Measurements from ENCODE around the gene SLC22A23. TPM values are rescaled to one million over a fixed set of nuclear protein-coding genes. Genes with fewer than 3 reads are reported as not detected.
A peak's percentile ranks its signal among the peaks of the same experiment; 100 is the strongest.
"Not testable (repeated sequence)": the region's sequence is repeated elsewhere in the genome, so short reads cannot be mapped to it uniquely, and the experiment has no call there.

SLC22A23 gene
- total RNA-seq, 4 donors from 2014 or later: 7.6 to 13.1 (median 9.5) TPM

DNA sequence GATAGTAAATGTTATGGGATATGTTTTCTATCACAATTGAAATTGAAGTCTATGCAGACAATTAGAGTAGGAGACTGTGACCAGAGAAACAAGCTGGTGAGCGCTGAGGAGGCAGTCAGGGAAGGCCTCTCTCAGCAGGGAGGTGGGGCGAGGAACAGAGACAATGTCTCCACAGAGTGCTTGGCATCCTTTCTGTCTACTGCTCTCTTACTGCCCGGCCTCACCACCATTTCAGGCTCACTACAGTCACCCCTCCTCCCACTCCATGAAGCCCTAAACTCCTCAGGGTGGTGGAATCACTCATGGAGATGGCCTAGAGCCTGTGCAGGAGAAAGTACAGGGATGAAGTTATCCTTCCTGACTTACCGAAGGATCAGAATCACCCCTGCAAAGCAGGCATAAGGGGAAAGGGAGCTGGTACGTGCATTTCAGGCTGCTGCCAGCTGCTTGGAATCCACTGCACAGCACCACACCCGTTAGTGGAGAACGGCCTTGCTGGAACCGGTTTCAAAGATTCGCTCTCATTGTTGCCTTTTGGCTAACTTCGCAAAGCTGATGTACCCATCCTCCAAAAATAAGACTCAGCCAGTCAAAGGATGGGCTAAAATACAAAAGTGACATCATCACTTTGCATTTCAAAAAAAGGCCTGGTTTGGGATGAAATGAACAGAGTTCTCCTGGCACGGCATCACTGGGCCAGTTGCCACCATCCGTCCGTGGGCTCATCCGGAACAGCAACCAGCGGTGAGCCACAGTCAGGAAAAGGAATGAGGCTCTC lies 67.3 kb downstream of the SLC22A23 start:
- peaks cover 0 to 34% (median 18%) of the 10 kb centered on the region in 4 donors for H3K4me1 ChIP-seq
- H3K9me3 ChIP-seq: no peaks in the 10 kb centered on the region
- WGBS: 75% methylated on average over 15 of the region's 15 CpGs
- no peak overlapping the region for H3K4me3 ChIP-seq
- TF ChIP-seq POLR2AphosphoS5 (IDR thresholded peaks at IDR 0.05): peak in 1 of 2 donors; percentile 6
- TF ChIP-seq, protein P1, sequence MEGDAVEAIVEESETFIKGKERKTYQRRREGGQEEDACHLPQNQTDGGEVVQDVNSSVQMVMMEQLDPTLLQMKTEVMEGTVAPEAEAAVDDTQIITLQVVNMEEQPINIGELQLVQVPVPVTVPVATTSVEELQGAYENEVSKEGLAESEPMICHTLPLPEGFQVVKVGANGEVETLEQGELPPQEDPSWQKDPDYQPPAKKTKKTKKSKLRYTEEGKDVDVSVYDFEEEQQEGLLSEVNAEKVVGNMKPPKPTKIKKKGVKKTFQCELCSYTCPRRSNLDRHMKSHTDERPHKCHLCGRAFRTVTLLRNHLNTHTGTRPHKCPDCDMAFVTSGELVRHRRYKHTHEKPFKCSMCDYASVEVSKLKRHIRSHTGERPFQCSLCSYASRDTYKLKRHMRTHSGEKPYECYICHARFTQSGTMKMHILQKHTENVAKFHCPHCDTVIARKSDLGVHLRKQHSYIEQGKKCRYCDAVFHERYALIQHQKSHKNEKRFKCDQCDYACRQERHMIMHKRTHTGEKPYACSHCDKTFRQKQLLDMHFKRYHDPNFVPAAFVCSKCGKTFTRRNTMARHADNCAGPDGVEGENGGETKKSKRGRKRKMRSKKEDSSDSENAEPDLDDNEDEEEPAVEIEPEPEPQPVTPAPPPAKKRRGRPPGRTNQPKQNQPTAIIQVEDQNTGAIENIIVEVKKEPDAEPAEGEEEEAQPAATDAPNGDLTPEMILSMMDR (IDR thresholded peaks at IDR 0.05): no peak
- intact Hi-C loops (cut with DNase I): no loop called here
- peak overlapping the region; percentile 25 to 60 (median 47) for H3K27ac ChIP-seq (replicated peaks in 1 of 4)
- H3K36me3 ChIP-seq: no peaks in the 10 kb centered on the region
- DNase-seq (ENCODE audit: extremely low spot score): no peak
- no peaks in the 10 kb centered on the region for H3K27me3 ChIP-seq

DNA sequence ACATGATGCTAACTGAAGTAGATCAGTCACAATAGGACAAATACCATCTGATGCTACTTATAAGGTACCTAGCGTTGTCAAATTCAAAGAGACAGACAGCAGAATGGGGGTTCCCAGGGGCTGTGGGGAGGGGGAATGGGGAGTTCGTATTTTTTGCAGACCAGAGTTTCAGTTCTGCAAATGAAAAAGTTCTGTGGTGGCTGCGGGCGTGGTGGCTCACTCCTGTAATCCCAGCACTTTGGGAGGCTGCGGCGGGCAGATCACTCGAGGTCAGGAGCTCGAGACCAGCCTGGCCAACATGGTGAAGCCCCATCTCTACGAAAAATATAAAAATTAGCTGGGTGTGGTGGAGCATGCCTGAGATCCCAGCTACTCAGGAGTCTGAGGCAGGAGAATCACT lies 68.1 kb downstream of the SLC22A23 start:
- 93% methylated on average over 9 of the region's 9 CpGs for WGBS
- Histone ChIP-seq H3K4me1 (peaks cover 0 to 40% (median 25%) of the 10 kb centered on the region in 4 donors), H3K9me3 (no peaks in the 10 kb centered on the region), H3K36me3 (no peaks in the 10 kb centered on the region), H3K4me3 (no peak overlapping the region), H3K27me3 (no peaks in the 10 kb centered on the region), H3K27ac (replicated peaks in 1 of 4) (no peak overlapping the region)
- no peak for DNase-seq (ENCODE audit: extremely low spot score)
- intact Hi-C loops (cut with DNase I): no loop called here
- TF ChIP-seq, protein P1 (IDR thresholded peaks at IDR 0.05): no peak
- no peak for TF ChIP-seq EP300 (IDR thresholded peaks at IDR 0.05)
- no peak for TF ChIP-seq POLR2A (IDR thresholded peaks at IDR 0.05; ENCODE audit: low read depth)
- TF ChIP-seq POLR2AphosphoS5 (IDR thresholded peaks at IDR 0.05): no peak

DNA sequence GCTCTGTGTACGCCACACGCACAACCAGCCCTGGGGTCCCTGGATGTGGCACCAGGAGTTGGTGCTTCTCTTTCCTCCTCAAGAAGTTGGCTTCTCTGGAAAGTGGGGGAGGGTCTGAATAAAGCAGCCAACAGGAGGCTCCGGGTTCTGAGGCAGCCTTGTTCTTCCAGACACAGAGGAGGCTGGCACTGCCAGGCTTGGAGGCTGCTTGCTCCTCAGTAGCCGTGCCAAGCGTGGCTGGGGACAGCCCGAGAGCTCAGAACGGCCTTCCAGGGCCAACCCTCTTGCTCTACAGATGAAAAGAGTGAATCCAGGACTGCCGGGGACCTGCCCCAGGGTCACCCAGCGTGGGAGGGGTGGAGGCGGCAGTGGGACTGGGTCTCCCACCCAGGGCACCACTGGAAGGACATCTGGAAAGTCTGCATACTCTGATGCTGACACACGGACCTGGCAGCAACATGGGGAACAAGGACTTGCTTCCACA lies 70.4 kb downstream of the SLC22A23 start:
- Histone ChIP-seq H3K36me3 (no peaks in the 10 kb centered on the region), H3K9me3 (no peaks in the 10 kb centered on the region), H3K4me3 (no peak overlapping the region), H3K27me3 (no peaks in the 10 kb centered on the region), H3K27ac (replicated peaks in 1 of 4) (peak overlapping the region; percentile 45 to 63 (median 56)), H3K4me1 (peaks cover 10 to 45% (median 36%) of the 10 kb centered on the region in 4 donors)
- intact Hi-C loops (cut with DNase I): no loop called here
- TF ChIP-seq, protein P1 (IDR thresholded peaks at IDR 0.05): no peak
- TF ChIP-seq POLR2A (IDR thresholded peaks at IDR 0.05; ENCODE audit: low read depth) (no peak), POLR2AphosphoS5 (IDR thresholded peaks at IDR 0.05) (no peak), EP300 (IDR thresholded peaks at IDR 0.05) (no peak)
- WGBS: 85% methylated on average over 8 of the region's 11 CpGs
- no peak for DNase-seq (ENCODE audit: extremely low spot score)

DNA sequence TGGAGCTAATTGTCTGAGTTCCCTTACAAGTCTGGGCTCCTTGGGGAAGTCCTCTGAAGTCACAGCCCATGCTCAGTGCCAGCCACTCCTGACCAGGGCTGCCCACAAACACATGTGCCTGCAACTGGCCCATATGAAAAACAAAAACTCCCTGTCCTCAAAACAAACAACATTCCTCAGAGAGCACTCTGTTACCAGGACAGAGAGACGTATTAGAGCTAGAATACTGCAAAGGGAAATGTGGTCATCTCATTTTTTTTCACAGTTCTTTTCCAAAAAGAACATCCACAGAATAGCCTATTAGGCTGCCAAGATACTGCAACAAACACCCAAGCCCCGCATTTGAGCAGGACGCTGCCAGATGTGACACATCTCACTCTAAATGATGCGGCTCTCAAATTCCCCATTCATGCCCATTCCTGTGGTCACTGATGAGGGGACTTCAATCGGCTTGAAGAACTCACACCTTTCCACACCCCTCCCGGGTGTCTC lies 71.1 kb downstream of the SLC22A23 start:
- no peaks in the 10 kb centered on the region for H3K9me3 ChIP-seq
- intact Hi-C loops (cut with DNase I): no loop called here
- H3K4me1 ChIP-seq: peaks cover 17 to 51% (median 36%) of the 10 kb centered on the region in 4 donors
- no peaks in the 10 kb centered on the region for H3K27me3 ChIP-seq
- no peaks in the 10 kb centered on the region for H3K36me3 ChIP-seq
- no peak for DNase-seq (ENCODE audit: extremely low spot score)
- TF ChIP-seq EP300 (IDR thresholded peaks at IDR 0.05) (no peak), POLR2AphosphoS5 (IDR thresholded peaks at IDR 0.05) (peak in 1 of 2 donors; percentile 27), POLR2A (IDR thresholded peaks at IDR 0.05; ENCODE audit: low read depth) (no peak)
- TF ChIP-seq, protein P1 (IDR thresholded peaks at IDR 0.05): no peak
- peak overlapping the region; percentile 45 to 63 (median 56) for H3K27ac ChIP-seq (replicated peaks in 1 of 4)
- 74% methylated on average over 6 of the region's 6 CpGs for WGBS
- H3K4me3 ChIP-seq: no peak overlapping the region

DNA sequence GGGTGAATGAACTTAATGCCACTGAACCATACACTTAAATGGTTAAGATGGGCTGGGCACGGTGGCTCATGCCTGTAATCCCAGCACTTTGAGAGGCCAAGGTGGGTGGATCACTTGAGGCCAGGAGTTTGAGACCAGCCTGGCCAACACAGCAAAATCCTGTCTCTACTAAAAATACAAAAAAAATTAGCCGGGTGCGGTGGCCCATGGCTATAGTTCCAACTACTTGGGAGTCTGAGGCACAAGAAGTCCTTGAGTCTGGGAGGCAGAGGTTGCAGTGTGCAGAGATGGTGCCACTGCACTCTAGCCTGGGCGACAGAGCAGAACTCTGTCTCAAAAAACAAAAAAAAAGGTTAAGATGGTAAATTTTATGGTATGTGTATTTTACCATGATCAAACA lies 71.7 kb downstream of the SLC22A23 start:
- intact Hi-C loops (cut with DNase I); H3K9me3 ChIP-seq; DNase-seq (ENCODE audit: extremely low spot score); H3K4me3 ChIP-seq; H3K36me3 ChIP-seq; H3K27me3 ChIP-seq: not testable (repeated sequence)
- 86% methylated on average over 4 of the region's 4 CpGs for whole genome bisulfite sequencing
- peak overlapping the region; percentile 15 to 55 (median 39) for H3K27ac ChIP-seq (replicated peaks in 1 of 4)
- H3K4me1 ChIP-seq: peaks cover 17 to 48% (median 34%) of the 10 kb centered on the region in 4 donors

Data from esophagus muscularis mucosa (tissue), 4 donors.